Anterior cingulate cortex (tissue), 58 donors: Measurements from ENCODE around the gene GREM1.

Source experiments
- DNase-seq, 58 donors: peaks; one replicate each; lab custom pipeline; 2025; lab: John Stamatoyannopoulos, UW

The GREM1 gene

GRCh38 chr15:32767236-32767635 is 49.4 kb downstream of the GREM1 start:
- DNase-seq: no peak

GRCh38 chr15:32774022-32774421 is 56.2 kb downstream of the GREM1 start:
- DNase-seq: no peak

- DNase-seq: no peak
Observed at GRCh38 chr15:32775103-32775502, 57.3 kb downstream of the GREM1 start.

- DNase-seq: no peak
Observed at GRCh38 chr15:32778391-32779176, 60.8 kb downstream of the GREM1 start.

- DNase-seq: no peak
Observed at GRCh38 chr15:32781781-32782180, 64.0 kb downstream of the GREM1 start.

GRCh38 chr15:32784581-32784980 is 66.8 kb downstream of the GREM1 start:
- DNase-seq: no peak

- no peak for DNase-seq
Observed at GRCh38 chr15:32786906-32787305, 69.1 kb downstream of the GREM1 start.

GRCh38 chr15:32787949-32788348 is 70.1 kb downstream of the GREM1 start:
- no peak for DNase-seq

GRCh38 chr15:32790352-32790999 is 72.7 kb downstream of the GREM1 start:
- no peak for DNase-seq

GRCh38 chr15:32792436-32792835 is 74.6 kb downstream of the GREM1 start:
- no peak for DNase-seq
